ENCODE results near the gene ABCC10.

- TF ChIP-seq CTCF (conservative IDR thresholded peaks at IDR 0.05) (no peak), EZH2 (IDR thresholded peaks at IDR 0.05; ENCODE audit: low read depth) (no peak)
Observed at GRCh38 chr6:43383021-43383667, 44.2 kb upstream of the ABCC10 start.
